Stomach smooth muscle (tissue), 2 donors: Measurements from ENCODE around the gene CUBN.

Source experiments
- H3K27ac ChIP-seq: one replicate; pipeline ENCODE4 v1.7.0; 2013; ENCODE audit warnings: mild to moderate bottlenecking, low read length, inconsistent platforms
- H3K27me3 ChIP-seq, 2 donors: one replicate each; pipeline ENCODE4 v1.7.0; 2013; ENCODE audit warnings: low read length in 2 of 2; ENCODE audit not compliant: insufficient read depth in 2 of 2, control insufficient read depth in 1 of 2
- H3K36me3 ChIP-seq, 2 donors: one replicate each; pipeline ENCODE4 v1.7.0; 2013; ENCODE audit warnings: low read length in 2 of 2; ENCODE audit not compliant: control insufficient read depth in 2 of 2, insufficient read depth in 2 of 2
- H3K4me1 ChIP-seq: one replicate; pipeline ENCODE4 v1.7.0; 2013; ENCODE audit warnings: low read length; ENCODE audit not compliant: control insufficient read depth, insufficient read depth
- H3K4me3 ChIP-seq, 2 donors: one replicate each; pipeline ENCODE4 v1.7.0; 2013; ENCODE audit warnings: low read length in 2 of 2
- H3K9ac ChIP-seq, 2 donors: one replicate each; pipeline ENCODE4 v1.7.0; 2013; ENCODE audit warnings: low read length in 2 of 2, mild to moderate bottlenecking in 1 of 2
- H3K9me3 ChIP-seq, 2 donors: one replicate each; pipeline ENCODE4 v1.7.0; 2013; ENCODE audit warnings: low read length in 2 of 2; ENCODE audit not compliant: control insufficient read depth in 2 of 2
- donor health status: healthy.
- donor health status: Pancreatic carcinoma.

CUBN gene

GRCh38 chr10:16820421-16820820 is 309.2 kb downstream of the CUBN start:
- H3K4me1 ChIP-seq = peaks cover 17% of the 10 kb centered on the region
- H3K27ac ChIP-seq = no peak overlapping the region
- peaks cover 0 to 4% of the 10 kb centered on the region in 2 donors for H3K9me3 ChIP-seq
- H3K9ac ChIP-seq = no peak overlapping the region
- H3K27me3 ChIP-seq = no peaks in the 10 kb centered on the region
- H3K36me3 ChIP-seq = no peaks in the 10 kb centered on the region
- H3K4me3 ChIP-seq = no peak overlapping the region

GRCh38 chr10:16820018-16820417 is 309.6 kb downstream of the CUBN start:
- Histone ChIP-seq H3K4me3 (no peak overlapping the region), H3K9me3 (peaks cover 0 to 4% of the 10 kb centered on the region in 2 donors), H3K4me1 (peaks cover 21% of the 10 kb centered on the region), H3K27ac (no peak overlapping the region), H3K36me3 (no peaks in the 10 kb centered on the region), H3K9ac (no peak overlapping the region), H3K27me3 (no peaks in the 10 kb centered on the region)

GRCh38 chr10:16819436-16819835 is 310.2 kb downstream of the CUBN start:
- Histone ChIP-seq H3K27ac (no peak overlapping the region), H3K36me3 (no peaks in the 10 kb centered on the region), H3K4me3 (no peak overlapping the region), H3K9ac (no peak overlapping the region), H3K4me1 (peaks cover 24% of the 10 kb centered on the region), H3K9me3 (peaks cover 0 to 4% of the 10 kb centered on the region in 2 donors), H3K27me3 (no peaks in the 10 kb centered on the region)

GRCh38 chr10:16819026-16819425 is 310.6 kb downstream of the CUBN start:
- Histone ChIP-seq H3K4me1 (peaks cover 24% of the 10 kb centered on the region), H3K27me3 (no peaks in the 10 kb centered on the region), H3K9ac (no peak overlapping the region), H3K27ac (no peak overlapping the region), H3K4me3 (no peak overlapping the region), H3K9me3 (peaks cover 0 to 4% of the 10 kb centered on the region in 2 donors), H3K36me3 (no peaks in the 10 kb centered on the region)

GRCh38 chr10:16817125-16818019 is 312.2 kb downstream of the CUBN start, which contains the start of gene RSU1:
Gene RSU1 (minus strand): TSS chr10:16817424. CDS start chr10:16817081, 343 bp downstream.
- peak within 1 kb of the TSS; percentile 92 for H3K27ac ChIP-seq
- no peaks in the 10 kb centered on the region for H3K27me3 ChIP-seq
- H3K9ac ChIP-seq = peak within 1 kb of the TSS; percentile 90 to 93
- peaks cover 24% of the 10 kb centered on the region for H3K4me1 ChIP-seq
- H3K36me3 ChIP-seq = no peaks in the 10 kb centered on the region
- H3K4me3 ChIP-seq = peak within 1 kb of the TSS; percentile 92 to 97
- H3K9me3 ChIP-seq = peaks cover 0 to 4% of the 10 kb centered on the region in 2 donors

GRCh38 chr10:16816830-16817124 is 312.8 kb downstream of the CUBN start:
- Histone ChIP-seq H3K27ac (peak overlapping the region; percentile 92), H3K9ac (peak overlapping the region; percentile 80 to 84), H3K4me3 (peak overlapping the region; percentile 92 to 97), H3K36me3 (no peaks in the 10 kb centered on the region), H3K9me3 (peaks cover 0 to 3% of the 10 kb centered on the region in 2 donors), H3K27me3 (no peaks in the 10 kb centered on the region), H3K4me1 (peaks cover 24% of the 10 kb centered on the region)

GRCh38 chr10:16816171-16816570 is 313.4 kb downstream of the CUBN start:
- Histone ChIP-seq H3K27me3 (no peaks in the 10 kb centered on the region), H3K9ac (peak overlapping the region; percentile 80 to 84), H3K9me3 (no peaks in the 10 kb centered on the region), H3K36me3 (no peaks in the 10 kb centered on the region), H3K4me3 (peak overlapping the region; percentile 92 to 97), H3K27ac (no peak overlapping the region), H3K4me1 (peaks cover 24% of the 10 kb centered on the region)

- no peak overlapping the region for H3K4me3 ChIP-seq
- no peaks in the 10 kb centered on the region for H3K27me3 ChIP-seq
- no peak overlapping the region for H3K9ac ChIP-seq
- no peak overlapping the region for H3K27ac ChIP-seq
- H3K36me3 ChIP-seq = peaks cover 0 to 2% of the 10 kb centered on the region in 2 donors
- peaks cover 24% of the 10 kb centered on the region for H3K4me1 ChIP-seq
- no peaks in the 10 kb centered on the region for H3K9me3 ChIP-seq
These were observed 315.6 kb downstream of the CUBN start for GRCh38 chr10:16814012-16814411.

GRCh38 chr10:16812676-16813075 is 316.9 kb downstream of the CUBN start:
- H3K9ac ChIP-seq = no peak overlapping the region
- no peak overlapping the region for H3K4me3 ChIP-seq
- H3K36me3 ChIP-seq = peaks cover 0 to 2% of the 10 kb centered on the region in 2 donors
- H3K9me3 ChIP-seq = no peaks in the 10 kb centered on the region
- H3K4me1 ChIP-seq = peaks cover 24% of the 10 kb centered on the region
- H3K27ac ChIP-seq = no peak overlapping the region
- H3K27me3 ChIP-seq = no peaks in the 10 kb centered on the region

- H3K9me3 ChIP-seq = no peaks in the 10 kb centered on the region
- no peak overlapping the region for H3K27ac ChIP-seq
- peaks cover 0 to 4% of the 10 kb centered on the region in 2 donors for H3K36me3 ChIP-seq
- H3K27me3 ChIP-seq = no peaks in the 10 kb centered on the region
- H3K4me3 ChIP-seq = no peak overlapping the region
- H3K9ac ChIP-seq = no peak overlapping the region
- H3K4me1 ChIP-seq = peaks cover 20% of the 10 kb centered on the region
These were observed 317.8 kb downstream of the CUBN start for GRCh38 chr10:16811765-16812164.

GRCh38 chr10:16811292-16811691 is 318.3 kb downstream of the CUBN start:
- peaks cover 16% of the 10 kb centered on the region for H3K4me1 ChIP-seq

More at GRCh38 chr10:16811292-16811691, 318.3 kb downstream of the CUBN start:
- H3K9ac ChIP-seq = no peak overlapping the region
- no peak overlapping the region for H3K4me3 ChIP-seq
- H3K27me3 ChIP-seq = no peaks in the 10 kb centered on the region
- H3K9me3 ChIP-seq = no peaks in the 10 kb centered on the region
- H3K27ac ChIP-seq = no peak overlapping the region
- H3K36me3 ChIP-seq = peaks cover 0 to 4% of the 10 kb centered on the region in 2 donors
